ENCODE measurements around the gene C2orf68. TPM values are rescaled to one million over a fixed set of nuclear protein-coding genes. Genes with fewer than 3 reads are reported as not detected.

Gene C2orf68
- total and polyA plus RNA-seq, 9 of the 15 experiments (the other 6 are each of a cell fraction or from before 2014, with no cell fraction given), result 22.1 to 50.0 (median 31.8) TPM

DNA sequence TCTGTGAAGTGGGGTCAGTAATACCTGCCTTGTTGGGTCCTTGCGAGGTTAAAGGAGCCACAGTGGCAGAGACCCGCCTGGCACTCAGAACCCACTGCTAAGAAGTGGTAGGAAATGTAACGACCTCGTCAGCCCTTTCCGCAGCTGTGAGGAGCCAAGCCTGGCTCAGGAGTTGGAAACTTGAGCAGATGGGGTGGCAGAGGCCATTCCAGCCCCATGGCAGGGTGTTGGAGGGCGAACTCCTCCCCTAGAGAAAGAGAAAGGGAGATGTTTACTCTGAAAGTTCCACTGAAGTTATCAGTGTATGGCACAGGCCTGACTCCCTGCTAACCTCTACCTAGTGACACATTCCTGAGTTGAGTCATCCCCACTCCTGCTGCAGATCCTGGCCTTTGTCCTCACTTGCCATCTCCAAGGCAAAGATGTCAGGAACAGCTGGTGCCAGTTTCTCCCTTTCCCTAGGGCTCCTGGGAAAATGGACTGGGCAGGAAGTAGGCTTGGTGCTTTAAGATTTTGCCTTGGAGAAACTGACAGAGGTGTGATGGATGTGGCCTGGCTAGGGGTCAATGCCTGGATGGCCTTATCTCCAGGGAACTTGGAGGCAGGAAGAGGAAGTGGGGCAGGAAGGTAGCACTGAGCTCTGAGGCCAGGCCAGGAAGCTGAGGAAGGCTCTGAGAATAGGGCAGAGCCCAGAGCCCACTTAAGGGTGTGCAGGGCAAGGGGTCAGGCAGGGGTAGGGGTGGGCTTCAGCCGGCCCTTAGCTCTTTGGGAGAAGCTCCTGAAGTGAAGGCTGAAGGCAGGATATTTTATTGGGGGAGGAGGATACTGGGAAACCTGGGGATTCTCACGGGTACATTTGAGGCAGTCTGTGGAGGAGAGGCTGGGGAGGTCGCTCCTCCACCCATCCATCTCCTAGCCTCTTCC lies 26.7 kb downstream of the C2orf68 start (continued):
- TF ChIP-seq ZNF224 (CRISPR knock-in tag; IDR thresholded peaks at IDR 0.05) (0 out of 2 replicates have a peak, but pooled peaks have one; percentile 28), CHD2 (IDR thresholded peaks at IDR 0.05; ENCODE audit: low read depth, low read length) (no peak), SRSF7 (optimal IDR thresholded peaks at IDR 0.05; ENCODE audit: low read depth, low read length) (no peak), SUPT5H (IDR thresholded peaks at IDR 0.05) (peak; percentile 20; the same call in 1 of the 2 replicates), KLF16 (IDR thresholded peaks at IDR 0.05) (no peak; the same call in 1 of the 2 replicates), ZNF347 (CRISPR knock-in tag; IDR thresholded peaks at IDR 0.05; ENCODE audit: low read depth) (no peak), HDAC1 (IDR thresholded peaks at IDR 0.05) (peak in 1 of 2 experiments; percentile 77; a peak in 2 of 4 replicates), FOXA1 (IDR thresholded peaks at IDR 0.05; ENCODE audit: borderline replicate concordance) (no peak), HDAC2 (IDR thresholded peaks at IDR 0.05) (peak; percentile 75), ZNF263 (CRISPR knock-in tag; IDR thresholded peaks at IDR 0.05; ENCODE audit: borderline replicate concordance) (peak; percentile 70; the same call in 1 of the 2 replicates), LEF1 (IDR thresholded peaks at IDR 0.05) (peak; percentile 83), TBL1XR1 (IDR thresholded peaks at IDR 0.05; ENCODE audit: low read length in 2 of 2) (peak in 1 of 2 experiments; percentile 31; a peak in 2 of 4 replicates), SMARCA4 (IDR thresholded peaks at IDR 0.05) (peak; percentile 95)
- TF ChIP-seq, protein P1, sequence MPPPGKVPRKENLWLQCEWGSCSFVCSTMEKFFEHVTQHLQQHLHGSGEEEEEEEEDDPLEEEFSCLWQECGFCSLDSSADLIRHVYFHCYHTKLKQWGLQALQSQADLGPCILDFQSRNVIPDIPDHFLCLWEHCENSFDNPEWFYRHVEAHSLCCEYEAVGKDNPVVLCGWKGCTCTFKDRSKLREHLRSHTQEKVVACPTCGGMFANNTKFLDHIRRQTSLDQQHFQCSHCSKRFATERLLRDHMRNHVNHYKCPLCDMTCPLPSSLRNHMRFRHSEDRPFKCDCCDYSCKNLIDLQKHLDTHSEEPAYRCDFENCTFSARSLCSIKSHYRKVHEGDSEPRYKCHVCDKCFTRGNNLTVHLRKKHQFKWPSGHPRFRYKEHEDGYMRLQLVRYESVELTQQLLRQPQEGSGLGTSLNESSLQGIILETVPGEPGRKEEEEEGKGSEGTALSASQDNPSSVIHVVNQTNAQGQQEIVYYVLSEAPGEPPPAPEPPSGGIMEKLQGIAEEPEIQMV (tag; conservative IDR thresholded peaks at IDR 0.05; ENCODE audit: low read depth), result 0 out of 2 replicates have a peak, but pooled peaks have one; percentile 30
- TF ChIP-seq, protein P2, sequence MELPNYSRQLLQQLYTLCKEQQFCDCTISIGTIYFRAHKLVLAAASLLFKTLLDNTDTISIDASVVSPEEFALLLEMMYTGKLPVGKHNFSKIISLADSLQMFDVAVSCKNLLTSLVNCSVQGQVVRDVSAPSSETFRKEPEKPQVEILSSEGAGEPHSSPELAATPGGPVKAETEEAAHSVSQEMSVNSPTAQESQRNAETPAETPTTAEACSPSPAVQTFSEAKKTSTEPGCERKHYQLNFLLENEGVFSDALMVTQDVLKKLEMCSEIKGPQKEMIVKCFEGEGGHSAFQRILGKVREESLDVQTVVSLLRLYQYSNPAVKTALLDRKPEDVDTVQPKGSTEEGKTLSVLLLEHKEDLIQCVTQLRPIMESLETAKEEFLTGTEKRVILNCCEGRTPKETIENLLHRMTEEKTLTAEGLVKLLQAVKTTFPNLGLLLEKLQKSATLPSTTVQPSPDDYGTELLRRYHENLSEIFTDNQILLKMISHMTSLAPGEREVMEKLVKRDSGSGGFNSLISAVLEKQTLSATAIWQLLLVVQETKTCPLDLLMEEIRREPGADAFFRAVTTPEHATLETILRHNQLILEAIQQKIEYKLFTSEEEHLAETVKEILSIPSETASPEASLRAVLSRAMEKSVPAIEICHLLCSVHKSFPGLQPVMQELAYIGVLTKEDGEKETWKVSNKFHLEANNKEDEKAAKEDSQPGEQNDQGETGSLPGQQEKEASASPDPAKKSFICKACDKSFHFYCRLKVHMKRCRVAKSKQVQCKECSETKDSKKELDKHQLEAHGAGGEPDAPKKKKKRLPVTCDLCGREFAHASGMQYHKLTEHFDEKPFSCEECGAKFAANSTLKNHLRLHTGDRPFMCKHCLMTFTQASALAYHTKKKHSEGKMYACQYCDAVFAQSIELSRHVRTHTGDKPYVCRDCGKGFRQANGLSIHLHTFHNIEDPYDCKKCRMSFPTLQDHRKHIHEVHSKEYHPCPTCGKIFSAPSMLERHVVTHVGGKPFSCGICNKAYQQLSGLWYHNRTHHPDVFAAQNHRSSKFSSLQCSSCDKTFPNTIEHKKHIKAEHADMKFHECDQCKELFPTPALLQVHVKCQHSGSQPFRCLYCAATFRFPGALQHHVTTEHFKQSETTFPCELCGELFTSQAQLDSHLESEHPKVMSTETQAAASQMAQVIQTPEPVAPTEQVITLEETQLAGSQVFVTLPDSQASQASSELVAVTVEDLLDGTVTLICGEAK (IDR thresholded peaks at IDR 0.05), result peak; percentile 70; the same call in 1 of the 2 replicates
- TF ChIP-seq, protein P2 (CRISPR knock-in tag; IDR thresholded peaks at IDR 0.05), result no peak
- TF ChIP-seq, protein P3, sequence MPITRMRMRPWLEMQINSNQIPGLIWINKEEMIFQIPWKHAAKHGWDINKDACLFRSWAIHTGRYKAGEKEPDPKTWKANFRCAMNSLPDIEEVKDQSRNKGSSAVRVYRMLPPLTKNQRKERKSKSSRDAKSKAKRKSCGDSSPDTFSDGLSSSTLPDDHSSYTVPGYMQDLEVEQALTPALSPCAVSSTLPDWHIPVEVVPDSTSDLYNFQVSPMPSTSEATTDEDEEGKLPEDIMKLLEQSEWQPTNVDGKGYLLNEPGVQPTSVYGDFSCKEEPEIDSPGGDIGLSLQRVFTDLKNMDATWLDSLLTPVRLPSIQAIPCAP (CRISPR knock-in tag; IDR thresholded peaks at IDR 0.05; ENCODE audit: borderline replicate concordance), result no peak
